RWPE2 (cell line): ENCODE results near the gene SIRPG.

Experiments used
- ATAC-seq: fragments of 200-7000 bp; cut with Tn5 transposase; 3 replicates; pipeline ENCODE4 v1.9.1; 2021; ENCODE audit warnings: low read depth
- DNase-seq: peaks from one replicate; pipeline ENCODE4 v3.0.0-alpha.2; 2020; ENCODE audit warnings: low spot score
- H3K27ac ChIP-seq: fragments of 450-650 bp; 2 replicates; pipeline ENCODE4 v1.5.1; 2017; ENCODE audit warnings: mild to moderate bottlenecking; ENCODE audit not compliant: poor library complexity, severe bottlenecking
- H3K27me3 ChIP-seq: fragments of 250-450 bp; sonication (Bioruptor Pico); 2 replicates; pipeline ENCODE4 v1.5.1; 2021; ENCODE audit warnings: mild to moderate bottlenecking, moderate library complexity; ENCODE audit not compliant: insufficient read depth, poor library complexity, severe bottlenecking
- H3K36me3 ChIP-seq: fragments of 250-450 bp; sonication (Bioruptor Pico); 2 replicates; pipeline ENCODE4 v1.5.1; 2020; ENCODE audit warnings: low read depth, mild to moderate bottlenecking, moderate library complexity
- H3K4me1 ChIP-seq: fragments of 250-450 bp; sonication (Bioruptor Pico); 2 replicates; pipeline ENCODE4 v1.5.1; 2021; ENCODE audit warnings: mild to moderate bottlenecking, moderate library complexity; ENCODE audit not compliant: insufficient read depth, poor library complexity, severe bottlenecking
- H3K4me3 ChIP-seq: fragments of 250-450 bp; sonication (Bioruptor Pico); 2 replicates; pipeline ENCODE4 v1.5.1; 2021; ENCODE audit warnings: mild to moderate bottlenecking, moderate library complexity; ENCODE audit not compliant: severe bottlenecking
- H3K9me3 ChIP-seq: fragments of 250-450 bp; sonication (Bioruptor Pico); 2 replicates; pipeline ENCODE4 v1.5.1; 2021; ENCODE audit warnings: mild to moderate bottlenecking, moderate library complexity; ENCODE audit not compliant: severe bottlenecking
- TF ChIP-seq, protein P1 (sequence below): fragments of 450-650 bp; IDR thresholded peaks from one replicate; pipeline ENCODE4 v1.5.1; 2017; ENCODE audit warnings: mild to moderate bottlenecking, moderate library complexity; ENCODE audit not compliant: poor library complexity, severe bottlenecking

The SIRPG gene

DNA sequence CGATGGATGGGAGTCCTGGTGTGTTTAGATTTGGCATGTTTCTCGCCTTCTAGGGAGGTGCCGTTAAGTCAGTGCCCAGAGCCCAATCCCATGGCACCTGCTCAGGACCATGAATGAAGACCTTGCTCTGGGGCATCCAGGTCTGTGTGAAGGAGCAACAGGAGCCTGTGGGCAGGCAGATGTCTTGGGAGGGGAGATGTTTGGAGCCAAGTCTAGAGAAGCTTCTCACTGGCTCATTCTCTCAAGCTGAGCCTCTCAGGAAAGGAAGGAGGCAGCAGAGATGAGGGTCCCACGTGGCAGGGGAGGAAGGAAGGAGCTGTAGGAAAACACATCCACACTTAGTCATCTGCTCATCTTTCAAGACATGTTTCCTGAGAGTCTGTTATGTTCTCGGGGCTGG lies 28.3 kb downstream of the SIRPG start:
- no peaks in the 10 kb centered on the region for H3K4me1 ChIP-seq
- DNase-seq = no peak
- no peak overlapping the region for H3K27ac ChIP-seq
- H3K36me3 ChIP-seq = no peaks in the 10 kb centered on the region
- H3K9me3 ChIP-seq = no peaks in the 10 kb centered on the region
- H3K4me3 ChIP-seq = no peak overlapping the region
- no peaks in the 10 kb centered on the region for H3K27me3 ChIP-seq
- ATAC-seq = no peak
- TF ChIP-seq, protein P1, sequence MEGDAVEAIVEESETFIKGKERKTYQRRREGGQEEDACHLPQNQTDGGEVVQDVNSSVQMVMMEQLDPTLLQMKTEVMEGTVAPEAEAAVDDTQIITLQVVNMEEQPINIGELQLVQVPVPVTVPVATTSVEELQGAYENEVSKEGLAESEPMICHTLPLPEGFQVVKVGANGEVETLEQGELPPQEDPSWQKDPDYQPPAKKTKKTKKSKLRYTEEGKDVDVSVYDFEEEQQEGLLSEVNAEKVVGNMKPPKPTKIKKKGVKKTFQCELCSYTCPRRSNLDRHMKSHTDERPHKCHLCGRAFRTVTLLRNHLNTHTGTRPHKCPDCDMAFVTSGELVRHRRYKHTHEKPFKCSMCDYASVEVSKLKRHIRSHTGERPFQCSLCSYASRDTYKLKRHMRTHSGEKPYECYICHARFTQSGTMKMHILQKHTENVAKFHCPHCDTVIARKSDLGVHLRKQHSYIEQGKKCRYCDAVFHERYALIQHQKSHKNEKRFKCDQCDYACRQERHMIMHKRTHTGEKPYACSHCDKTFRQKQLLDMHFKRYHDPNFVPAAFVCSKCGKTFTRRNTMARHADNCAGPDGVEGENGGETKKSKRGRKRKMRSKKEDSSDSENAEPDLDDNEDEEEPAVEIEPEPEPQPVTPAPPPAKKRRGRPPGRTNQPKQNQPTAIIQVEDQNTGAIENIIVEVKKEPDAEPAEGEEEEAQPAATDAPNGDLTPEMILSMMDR = no peak

DNA sequence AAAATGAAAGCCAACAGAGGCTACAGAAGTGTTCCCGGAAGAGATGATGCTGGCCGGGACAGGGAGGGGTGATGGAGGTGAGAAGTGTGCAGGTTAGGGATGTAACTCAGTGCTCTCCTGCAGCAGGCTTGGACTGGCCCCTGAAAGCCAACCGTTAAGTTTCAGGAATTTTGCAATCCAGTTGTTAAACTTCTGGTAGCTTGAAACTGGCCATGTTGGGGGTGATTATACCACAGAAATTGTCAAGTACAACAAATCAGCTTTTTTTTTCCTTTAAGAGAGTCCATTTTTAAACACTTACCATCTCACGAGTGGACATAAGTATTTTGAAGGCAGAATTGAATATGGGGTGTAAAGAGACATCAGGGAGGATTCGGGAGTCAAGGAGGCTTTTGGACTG lies 29.0 kb downstream of the SIRPG start:
- TF ChIP-seq, protein P1 = no peak
- DNase-seq (no peak), ATAC-seq (no peak)
- H3K36me3 ChIP-seq = no peaks in the 10 kb centered on the region
- no peak overlapping the region for H3K27ac ChIP-seq
- no peaks in the 10 kb centered on the region for H3K4me1 ChIP-seq
- H3K27me3 ChIP-seq = no peaks in the 10 kb centered on the region
- H3K4me3 ChIP-seq = no peak overlapping the region
- H3K9me3 ChIP-seq = no peaks in the 10 kb centered on the region

DNA sequence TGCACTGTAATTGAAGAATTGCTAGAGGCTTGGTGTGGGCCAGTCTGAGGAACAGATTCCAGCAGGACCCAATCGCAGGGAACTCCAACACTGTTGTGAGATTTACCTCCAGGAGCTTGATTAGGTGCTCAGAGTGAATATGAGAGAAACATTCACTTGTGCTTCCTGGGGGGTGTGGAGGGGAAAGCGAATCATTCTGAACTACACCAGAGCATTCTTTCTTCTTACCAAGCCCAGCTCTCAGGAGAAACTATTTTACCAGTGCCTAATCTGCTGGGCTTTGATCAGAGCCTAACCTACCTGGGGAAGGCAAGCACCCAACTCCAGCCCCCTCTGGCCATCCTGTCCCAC lies 30.4 kb downstream of the SIRPG start:
- DNase-seq = no peak
- Histone ChIP-seq H3K9me3 (no peaks in the 10 kb centered on the region), H3K27me3 (no peaks in the 10 kb centered on the region), H3K36me3 (no peaks in the 10 kb centered on the region), H3K4me1 (no peaks in the 10 kb centered on the region), H3K27ac (no peak overlapping the region), H3K4me3 (no peak overlapping the region)
- TF ChIP-seq, protein P1 = no peak
- ATAC-seq = no peak

DNA sequence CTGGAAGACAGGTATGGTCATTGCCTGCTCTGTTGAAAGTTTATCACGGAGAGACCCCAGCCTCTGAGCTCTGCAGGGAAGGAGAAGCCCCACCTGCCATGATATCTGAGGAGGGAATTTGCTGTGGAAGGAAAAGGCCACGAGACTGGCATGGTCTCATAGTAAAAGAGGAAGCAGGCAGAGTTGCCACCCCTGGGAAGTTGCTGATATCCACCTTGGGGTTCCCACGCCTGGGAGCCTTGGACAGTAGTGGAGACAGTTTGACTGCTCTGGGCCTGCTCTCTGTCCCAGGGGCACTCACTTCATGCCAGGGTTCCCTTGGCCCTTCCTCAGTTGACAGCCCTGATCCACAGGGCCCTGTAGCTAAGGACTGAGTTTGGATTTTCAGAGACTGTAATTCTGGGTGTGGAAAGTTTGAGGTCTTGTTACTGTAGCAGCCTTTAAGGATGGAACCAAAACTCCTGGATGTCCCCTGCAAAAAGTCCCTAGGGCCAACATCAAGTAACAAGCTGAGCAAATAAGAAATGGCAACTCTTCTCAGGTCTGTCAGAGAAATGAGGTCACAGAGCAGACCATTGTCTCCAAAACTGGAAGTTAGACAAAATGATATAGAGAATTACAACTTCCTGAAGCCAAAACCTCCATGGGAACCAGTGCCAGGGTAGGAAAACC lies 30.9 kb downstream of the SIRPG start:
- H3K4me3 ChIP-seq = no peak overlapping the region
- TF ChIP-seq, protein P1 = no peak
- no peak for DNase-seq
- H3K27me3 ChIP-seq = no peaks in the 10 kb centered on the region
- H3K27ac ChIP-seq = no peak overlapping the region
- H3K9me3 ChIP-seq = no peaks in the 10 kb centered on the region
- ATAC-seq = no peak
- H3K36me3 ChIP-seq = no peaks in the 10 kb centered on the region
- H3K4me1 ChIP-seq = no peaks in the 10 kb centered on the region

DNA sequence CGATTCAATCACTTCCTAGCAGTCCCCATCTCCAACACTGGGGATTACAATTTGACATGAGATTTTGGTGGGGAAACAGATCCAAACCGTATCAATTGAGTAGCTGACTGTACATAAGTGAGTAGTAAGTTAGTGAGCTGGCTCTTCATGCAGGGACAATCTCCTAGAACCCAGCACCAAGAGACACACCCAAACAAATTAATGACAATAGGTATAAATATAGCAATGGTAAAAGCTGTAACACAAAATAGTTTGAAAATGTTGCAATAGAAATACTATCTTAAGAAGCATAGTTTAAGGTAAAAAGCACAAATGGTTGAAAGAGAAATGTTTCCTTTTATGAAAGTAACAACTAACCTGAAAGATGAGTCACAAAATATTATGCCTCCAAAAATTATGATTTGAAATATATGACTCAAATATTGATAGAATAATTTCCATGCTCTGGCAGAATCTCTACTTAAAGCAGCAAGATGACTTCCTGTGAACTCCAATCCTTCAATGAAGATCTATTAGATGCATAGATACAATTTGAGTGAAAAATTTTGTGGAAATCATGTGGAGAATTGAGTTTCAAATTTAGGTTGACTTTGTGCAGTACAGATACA lies 32.4 kb downstream of the SIRPG start:
- DNase-seq (no peak), ATAC-seq (no peak)
- no peak overlapping the region for H3K27ac ChIP-seq
- H3K9me3 ChIP-seq = no peaks in the 10 kb centered on the region
- no peaks in the 10 kb centered on the region for H3K27me3 ChIP-seq
- TF ChIP-seq, protein P1 = no peak
- H3K4me3 ChIP-seq = no peak overlapping the region
- H3K36me3 ChIP-seq = no peaks in the 10 kb centered on the region
- H3K4me1 ChIP-seq = no peaks in the 10 kb centered on the region
